Dendritic cell treated with granulocyte-macrophage colony-stimulating factor and Interleukin-4, amounts not matched to agents 40 ng/mL and 50 ng/mL, for 4 days (primary cell): ENCODE results near the gene ELAPOR1.

ENCODE experiments used
- H3K27ac Mint-ChIP-seq: one replicate; pipeline ENCODE4 v1.8.0; 2022; ENCODE audit warnings: mild to moderate bottlenecking, mixed read lengths
- H3K27me3 Mint-ChIP-seq: one replicate; pipeline ENCODE4 v1.8.0; 2022; ENCODE audit warnings: mild to moderate bottlenecking, mixed read lengths
- H3K36me3 Mint-ChIP-seq: one replicate; pipeline ENCODE4 v1.8.0; 2022; ENCODE audit warnings: low read depth, mixed read lengths
- H3K4me1 Mint-ChIP-seq: one replicate; pipeline ENCODE4 v1.8.0; 2022; ENCODE audit warnings: low read depth, mixed read lengths
- H3K4me3 Mint-ChIP-seq: one replicate; pipeline ENCODE4 v1.8.0; 2022; ENCODE audit warnings: mild to moderate bottlenecking, moderate library complexity, mixed read lengths
- H3K9me3 Mint-ChIP-seq: one replicate; pipeline ENCODE4 v1.8.0; 2022; ENCODE audit warnings: mixed read lengths
- intact Hi-C: fragments of 100-400 bp; cut with micrococcal nuclease; formaldehyde crosslinking; loops from one replicate; pipeline ENCODE4 v1.15.0; 2022

Gene ELAPOR1

DNA sequence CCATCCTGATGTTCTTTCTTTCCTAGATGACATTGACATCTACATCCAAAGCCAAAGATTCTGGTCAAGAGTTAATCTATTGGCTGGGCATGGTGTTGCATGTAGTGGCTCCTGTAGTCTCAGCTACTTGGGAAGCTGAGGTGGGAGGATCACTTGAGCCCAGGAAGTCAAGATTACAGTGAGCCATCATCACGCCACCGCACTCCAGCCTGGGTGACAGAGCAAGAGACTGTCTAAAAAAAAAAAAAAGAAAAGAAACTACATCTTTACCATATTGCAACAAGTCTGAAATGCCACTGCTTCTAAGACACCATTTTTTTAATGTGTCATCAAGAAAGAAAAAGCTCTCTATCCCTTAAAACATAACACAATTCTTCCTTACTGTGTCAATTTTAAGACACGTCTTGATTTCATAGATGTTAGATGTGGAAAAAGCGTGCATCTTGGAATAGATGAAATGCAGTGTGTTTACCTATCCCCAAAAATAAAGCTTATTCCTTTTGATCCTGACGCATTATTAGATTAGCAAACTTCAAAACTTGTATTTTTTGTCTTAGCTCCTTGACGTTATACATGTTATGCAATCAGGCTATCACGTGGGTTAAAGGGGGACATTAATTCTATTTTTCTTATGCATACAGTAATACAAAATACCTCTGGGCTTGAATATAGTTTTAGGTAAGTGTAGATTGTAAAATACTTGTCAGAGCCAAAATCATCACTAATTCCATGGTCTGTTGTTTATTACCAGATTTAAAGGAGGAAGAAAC is 46.3 kb downstream of the ELAPOR1 start:
- Mint-ChIP-seq H3K4me1 (peaks cover 37% of the 10 kb centered on the region), H3K4me3 (no peak overlapping the region), H3K27ac (no peak overlapping the region), H3K27me3 (no peaks in the 10 kb centered on the region), H3K9me3 (no peaks in the 10 kb centered on the region), H3K36me3 (no peaks in the 10 kb centered on the region)
- intact Hi-C loops, result no loop called here

DNA sequence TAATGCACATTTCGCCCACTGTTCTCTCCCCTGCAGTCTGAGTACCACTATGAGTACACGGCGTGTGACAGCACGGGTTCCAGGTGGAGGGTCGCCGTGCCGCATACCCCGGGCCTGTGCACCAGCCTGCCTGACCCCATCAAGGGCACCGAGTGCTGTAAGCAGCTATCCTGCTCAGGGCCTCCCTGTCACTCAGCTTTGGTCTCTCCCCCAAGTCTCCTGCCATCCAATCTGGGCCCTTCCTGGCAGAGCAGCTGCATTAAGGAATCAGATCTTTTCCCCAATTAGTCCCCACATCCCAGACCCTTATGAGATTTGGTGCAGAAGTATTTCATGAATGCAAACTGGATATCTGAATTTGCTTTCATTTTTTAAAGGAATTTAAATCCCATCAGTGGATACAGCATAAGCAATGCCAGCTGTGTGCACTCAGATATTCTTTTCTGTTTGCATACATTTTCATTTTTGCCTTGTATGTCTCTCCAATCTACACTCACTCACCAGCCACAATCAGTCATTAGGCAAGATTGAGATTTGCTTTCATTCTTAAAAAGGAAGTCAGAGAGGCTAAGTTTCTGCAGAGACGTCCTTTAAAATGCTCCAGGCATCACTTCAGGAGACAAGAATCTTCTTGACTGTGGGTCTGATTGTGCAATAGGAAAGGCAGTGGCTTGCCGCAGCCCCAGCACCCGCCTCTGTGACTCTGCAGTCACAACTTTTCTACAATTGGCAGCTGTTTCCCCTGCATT is 48.1 kb downstream of the ELAPOR1 start:
- peaks cover 38% of the 10 kb centered on the region for H3K4me1 Mint-ChIP-seq
- no peaks in the 10 kb centered on the region for H3K9me3 Mint-ChIP-seq
- intact Hi-C loops, result no loop called here
- H3K4me3 Mint-ChIP-seq, result peak overlapping the region; percentile 17
- peak overlapping the region; percentile 91 for H3K27ac Mint-ChIP-seq
- H3K36me3 Mint-ChIP-seq, result no peaks in the 10 kb centered on the region
- no peaks in the 10 kb centered on the region for H3K27me3 Mint-ChIP-seq

DNA sequence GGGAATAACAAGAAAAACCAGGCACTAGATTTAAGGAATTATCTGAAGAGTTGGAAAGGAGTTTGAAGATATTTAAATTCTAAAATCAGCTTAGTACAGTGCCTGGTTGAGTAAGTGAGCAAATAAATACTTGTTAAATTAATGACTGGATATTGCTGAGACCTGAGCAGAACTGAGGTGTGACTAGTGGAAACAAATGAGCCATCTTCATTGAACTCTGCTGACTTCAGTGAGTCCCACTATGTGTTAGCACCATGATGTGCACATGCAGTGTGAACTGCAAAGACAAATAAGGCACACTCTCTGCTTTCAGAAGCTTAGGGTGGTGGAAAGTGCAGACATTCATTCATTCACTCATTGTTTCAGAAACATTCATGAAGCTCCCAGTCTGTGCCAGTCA is 48.7 kb downstream of the ELAPOR1 start:
- intact Hi-C loops, result no loop called here
- no peak overlapping the region for H3K4me3 Mint-ChIP-seq
- H3K27me3 Mint-ChIP-seq, result no peaks in the 10 kb centered on the region
- no peaks in the 10 kb centered on the region for H3K9me3 Mint-ChIP-seq
- peaks cover 44% of the 10 kb centered on the region for H3K4me1 Mint-ChIP-seq
- no peaks in the 10 kb centered on the region for H3K36me3 Mint-ChIP-seq
- peak overlapping the region; percentile 91 for H3K27ac Mint-ChIP-seq

DNA sequence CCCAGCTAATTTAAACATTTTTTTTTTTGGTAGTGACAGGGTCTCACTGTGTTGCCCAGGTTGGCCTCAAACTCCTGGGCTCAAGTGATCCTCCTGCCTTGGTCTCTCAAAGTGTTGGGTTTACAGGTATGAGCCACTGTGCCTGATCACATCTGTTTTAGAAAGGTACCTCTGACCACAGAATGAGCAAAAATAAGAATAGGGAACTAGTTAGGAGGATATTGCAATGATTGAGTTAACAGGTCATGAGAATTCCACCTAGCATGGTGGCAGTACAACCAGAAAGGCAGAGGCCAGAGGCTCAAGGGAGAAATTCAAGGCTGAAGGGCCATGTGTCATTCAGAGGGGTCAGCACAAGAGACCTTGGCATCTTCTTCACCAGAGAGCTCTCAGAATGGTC is 49.6 kb downstream of the ELAPOR1 start:
- no peaks in the 10 kb centered on the region for H3K36me3 Mint-ChIP-seq
- no peaks in the 10 kb centered on the region for H3K9me3 Mint-ChIP-seq
- H3K27ac Mint-ChIP-seq, result no peak overlapping the region
- peaks cover 53% of the 10 kb centered on the region for H3K4me1 Mint-ChIP-seq
- intact Hi-C loops, result no loop called here
- H3K4me3 Mint-ChIP-seq, result no peak overlapping the region
- H3K27me3 Mint-ChIP-seq, result no peaks in the 10 kb centered on the region
